GM19455 (cell line): ENCODE measurements around the gene ATP5F1E.
"Not testable (repeated sequence)": the region's sequence is repeated elsewhere in the genome, so short reads cannot be mapped to it uniquely, and the experiment has no call there.

Experiments
- ATAC-seq: cut with Tn5 transposase; IDR thresholded peaks from one replicate; pipeline ENCODE4 v1.9.1; 2021; ENCODE audit not compliant: unreplicated experiment

The ATP5F1E gene

GRCh38 chr20:58992911-58993310 lies 39.2 kb downstream of the ATP5F1E start:
- ATAC-seq, result no peak

DNA sequence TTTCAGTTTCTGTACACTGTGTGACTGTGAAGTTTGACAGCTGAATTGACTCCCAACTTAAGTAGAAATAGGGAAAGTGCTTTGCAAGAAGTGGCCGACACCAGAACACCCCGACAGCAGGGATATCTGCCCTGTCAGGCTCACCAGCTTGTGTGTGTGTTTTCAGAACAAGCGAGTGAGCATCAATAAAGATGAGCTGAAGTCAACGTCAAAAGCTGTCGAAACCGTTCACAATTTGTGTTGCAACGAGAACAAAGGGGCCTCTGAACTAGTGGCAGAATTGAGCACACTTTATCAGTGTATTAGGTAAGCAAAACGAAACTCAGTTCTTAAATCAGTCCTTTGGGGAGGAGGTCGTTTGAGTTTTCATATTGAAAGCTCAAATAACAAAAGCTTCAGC lies 40.4 kb downstream of the ATP5F1E start:
- no peak for ATAC-seq

- ATAC-seq, result no peak
Observed at GRCh38 chr20:58990651-58991445, 41.3 kb downstream of the ATP5F1E start.

GRCh38 chr20:58989196-58989595 lies 42.9 kb downstream of the ATP5F1E start:
- no peak for ATAC-seq

DNA sequence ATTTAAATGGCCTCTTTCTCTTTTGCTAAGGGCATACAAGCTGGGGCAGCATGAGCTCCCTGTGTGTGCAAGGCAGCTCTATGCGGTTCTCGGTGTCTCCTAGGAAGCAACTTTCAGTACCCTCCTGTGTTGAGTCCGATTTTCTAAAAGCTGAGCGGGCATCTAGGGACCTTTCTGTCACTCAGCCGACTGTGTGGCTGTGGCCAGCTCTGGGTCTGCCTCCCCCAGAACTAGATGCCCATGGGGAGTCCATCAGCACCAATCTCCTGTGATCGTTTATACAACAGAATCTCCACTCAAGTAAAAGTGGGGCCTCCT lies 43.6 kb downstream of the ATP5F1E start:
- ATAC-seq, result no peak

GRCh38 chr20:58987790-58988564 lies 44.2 kb downstream of the ATP5F1E start:
- ATAC-seq, result no peak

- ATAC-seq, result no peak
Observed at GRCh38 chr20:58986968-58987517, 45.1 kb downstream of the ATP5F1E start.

GRCh38 chr20:58986286-58986967 lies 45.7 kb downstream of the ATP5F1E start:
- ATAC-seq, result no peak

DNA sequence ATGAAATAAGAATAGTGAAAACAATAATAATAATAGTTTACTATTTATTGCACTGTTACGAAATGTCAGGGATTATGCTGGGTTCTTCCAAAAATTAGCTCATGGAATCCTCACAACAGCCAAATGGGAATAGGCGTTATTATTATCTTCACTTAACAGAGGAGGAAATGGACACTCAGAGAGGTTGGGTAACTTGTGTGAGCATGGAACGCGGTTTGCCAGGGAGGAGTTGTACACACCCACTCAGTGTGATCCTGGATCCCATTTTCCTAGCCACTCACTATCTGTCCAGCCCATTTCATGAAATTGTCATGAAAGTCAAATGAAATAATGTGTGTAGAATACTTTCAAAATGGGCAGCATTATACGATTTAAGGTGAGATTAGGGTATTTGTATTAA lies 46.5 kb downstream of the ATP5F1E start:
- no peak for ATAC-seq

DNA sequence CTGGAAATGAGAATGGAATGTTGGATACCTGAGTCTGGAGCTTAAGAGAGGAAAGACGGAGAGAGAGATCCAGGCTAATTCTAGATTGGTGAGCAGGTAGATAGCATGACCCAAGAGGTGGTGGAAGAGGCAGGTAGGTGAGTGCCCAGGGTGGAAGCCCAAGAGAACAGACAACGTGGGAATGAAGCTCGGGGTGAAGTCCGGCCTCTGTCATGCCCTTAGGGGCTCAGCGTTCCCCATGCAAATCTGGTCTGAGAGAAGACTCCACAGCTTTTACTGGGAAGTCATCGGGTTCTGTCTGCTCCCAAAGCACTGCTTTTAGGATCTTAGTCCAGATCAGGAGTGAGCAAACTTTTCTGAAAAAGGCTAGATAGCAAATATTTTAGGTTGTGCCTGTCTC lies 47.4 kb downstream of the ATP5F1E start:
- no peak for ATAC-seq

- not testable (repeated sequence) for ATAC-seq
Observed at GRCh38 chr20:58983115-58983468, 49.0 kb downstream of the ATP5F1E start.

- ATAC-seq, result no peak
Observed at GRCh38 chr20:58982406-58983114, 49.6 kb downstream of the ATP5F1E start.

DNA sequence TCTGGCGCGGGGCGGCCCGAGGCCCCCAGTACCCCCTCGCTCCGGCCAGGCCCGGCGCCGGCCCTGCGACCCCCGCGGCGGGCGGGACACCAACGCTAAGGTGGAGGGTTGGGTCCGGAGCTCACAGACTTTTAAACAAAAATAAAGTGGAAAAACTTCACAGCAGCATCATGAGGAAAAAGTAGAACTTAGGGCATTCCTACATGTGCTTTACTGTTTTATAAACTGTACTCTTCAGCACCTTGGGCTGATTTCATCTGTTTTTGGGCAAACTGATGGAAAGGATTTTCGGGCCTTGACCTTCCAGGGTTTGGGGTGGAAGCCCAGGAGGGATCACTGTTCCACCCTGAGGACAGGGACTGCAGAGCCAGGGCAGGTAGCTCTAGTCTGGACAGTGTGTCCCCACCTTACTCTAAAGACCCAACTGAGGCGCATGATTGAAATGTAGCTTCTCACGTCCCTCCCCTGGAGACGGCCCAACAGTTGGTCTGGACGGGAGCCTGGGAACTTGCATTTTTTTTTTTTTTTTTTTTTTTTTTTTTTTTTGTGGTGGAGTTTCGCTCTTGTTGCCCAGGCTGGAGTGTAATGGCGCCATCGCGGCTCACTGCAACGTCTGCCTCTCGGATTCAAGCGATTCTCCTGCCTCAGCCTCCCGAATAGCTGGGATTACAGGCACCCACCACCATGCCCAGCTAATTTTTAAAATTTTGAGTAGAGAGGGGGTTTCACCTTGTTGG lies 50.3 kb downstream of the ATP5F1E start:
- ATAC-seq, result peak; percentile 9

DNA sequence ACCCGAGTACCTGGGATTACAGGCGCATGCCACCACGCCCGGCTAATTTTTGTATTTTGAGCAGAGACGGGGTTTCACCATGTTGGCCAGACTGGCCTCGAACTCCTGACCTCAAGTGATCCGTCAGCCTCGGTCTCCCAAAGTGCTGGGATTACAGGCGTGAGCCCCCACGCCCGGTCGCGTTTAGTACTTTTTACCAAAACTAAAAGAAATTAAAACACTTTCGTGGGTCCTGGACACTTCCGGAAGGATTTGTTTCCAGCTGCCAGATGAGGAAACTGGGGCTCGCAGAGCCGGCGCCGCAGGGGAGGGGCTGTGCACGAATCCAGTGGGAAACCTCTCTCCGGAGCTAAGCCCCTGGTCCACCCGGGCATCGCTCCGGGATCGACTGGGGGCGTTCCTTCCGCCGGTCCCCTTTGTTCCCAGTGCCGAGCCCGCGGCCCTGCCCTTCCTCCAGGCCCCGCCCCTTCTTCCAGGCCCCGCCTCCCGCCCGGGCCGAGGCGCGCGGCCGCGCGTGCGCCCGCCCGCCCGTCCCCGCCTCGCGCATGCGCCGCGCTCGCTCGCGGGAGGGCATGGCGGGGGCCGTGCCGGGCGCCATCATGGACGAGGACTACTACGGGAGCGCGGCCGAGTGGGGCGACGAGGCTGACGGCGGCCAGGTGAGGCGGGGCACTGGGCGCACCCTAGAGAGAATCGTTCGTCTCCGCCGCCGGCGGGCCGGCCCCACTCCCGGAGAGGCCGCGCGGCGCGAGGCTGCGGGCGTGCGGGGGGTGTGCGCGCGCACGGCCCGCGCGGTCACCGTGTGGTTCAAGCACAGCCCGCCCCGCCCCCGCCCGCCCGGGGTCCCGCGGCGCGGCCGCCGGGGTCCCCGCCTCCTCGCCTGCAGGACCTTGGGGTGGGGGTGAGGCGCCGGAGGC lies 51.2 kb downstream of the ATP5F1E start, which contains the start of gene NELFCD:
NELFCD (plus strand) TSS at position 546 of the 917 bp plus-strand sequence; CDS start at position 600, 54 bp downstream.
- peak; percentile 78 for ATAC-seq

- no peak for ATAC-seq
Observed at GRCh38 chr20:58978351-58979190, 53.6 kb downstream of the ATP5F1E start.

- no peak for ATAC-seq
Observed at GRCh38 chr20:58976061-58976730, 55.9 kb downstream of the ATP5F1E start.
